Gastrocnemius medialis (tissue), 4 donors: ENCODE results near the gene BEAN1. TPM values are rescaled to one million over a fixed set of nuclear protein-coding genes. Genes with fewer than 3 reads are reported as not detected.

Experiments
- ATAC-seq, 2 donors: fragments of 150-250 bp; one replicate each; pipeline ENCODE4 v1.9.1; 2016
- DNase-seq, 2 donors: peaks; one replicate each; pipeline ENCODE4 v3.0.0-alpha.2; 2019
- H3K27ac ChIP-seq, 4 donors: fragments of 200-600 bp; sonication (generic); 1 replicate in 1 of 4; 2 replicates in 3 of 4; pipeline ENCODE4 v1.5.1; 2016 to 2018; ENCODE audit warnings: mild to moderate bottlenecking in 2 of 4, moderate library complexity in 1 of 4
- H3K27me3 ChIP-seq, 3 donors: fragments of 200-600 bp; sonication (generic) in 2 of 3; 1 replicate in 1 of 3; 2 replicates in 2 of 3; pipeline versions ENCODE4 v1.5.1 to v1.6.0; 2016 to 2019; ENCODE audit warnings: mild to moderate bottlenecking in 1 of 3, moderate library complexity in 1 of 3
- H3K36me3 ChIP-seq, 2 donors: fragments of 200-600 bp; sonication (generic) in 1 of 2; one replicate each; pipeline ENCODE4 v1.5.1; 2017 to 2018
- H3K4me1 ChIP-seq, 2 donors: fragments of 200-600 bp; sonication (generic) in 1 of 2; one replicate each; pipeline ENCODE4 v1.5.1; 2016 to 2017; ENCODE audit warnings: mild to moderate bottlenecking in 2 of 2
- H3K4me3 ChIP-seq, 4 donors: fragments of 200-600 bp; sonication (generic) in 3 of 4; 1 replicate in 1 of 4; 2 replicates in 3 of 4; pipeline ENCODE4 v1.5.1; 2016 to 2019; ENCODE audit warnings: mild to moderate bottlenecking in 2 of 4
- H3K9me3 ChIP-seq, 3 donors: fragments of 200-600 bp; sonication (generic) in 2 of 3; 1 replicate in 1 of 3; 2 replicates in 2 of 3; pipeline ENCODE4 v1.5.1; 2016 to 2019
- CTCF ChIP-seq, 5 experiments: fragments of 450-650 bp in 3 of 5; fragments of 200-600 bp in 2 of 5; sonication (generic) in 2 of 5; IDR thresholded peaks in 4 of 5; conservative IDR thresholded peaks in 1 of 5; 1 replicate in 4 of 5; 2 replicates in 1 of 5; pipeline ENCODE4 v1.5.1; 2016 to 2019; ENCODE audit warnings: antibody characterized with exemption in 5 of 5, mild to moderate bottlenecking in 3 of 5, moderate library complexity in 3 of 5
- POLR2A ChIP-seq, 2 donors: fragments of 450-650 bp; IDR thresholded peaks; one replicate each; pipeline ENCODE4 v1.6.1; 2017; ENCODE audit warnings: antibody characterized with exemption in 2 of 2, mild to moderate bottlenecking in 2 of 2, moderate library complexity in 2 of 2
- in situ Hi-C, 4 donors: fragments of 200-750 bp; cut with MboI; loops; one replicate each; pipeline versions ENCODE4 v1.15.0 to v1.8.0; 2017; ENCODE audit warnings: low sequenced_read_pairs in 4 of 4
- intact Hi-C: fragments of 100-400 bp; cut with DNase I; formaldehyde crosslinking; loops from one replicate; pipeline ENCODE4 v1.15.1; 2023; ENCODE audit warnings: low total_unique reads
- total RNA-seq, 4 donors: library from RNA; depleted of rRNA; stranded (reverse); fragments of >200 nt; gene quantifications; one replicate each; pipeline versions ENCODE4 v1.1.0 to v1.2.3, GENCODE V29; 2016

BEAN1 gene
- total RNA-seq, 4 donors from 2014 or later = not detected

- Histone ChIP-seq H3K4me3 (no peak overlapping the region), H3K27ac (peak overlapping the region in 3 of 4 donors; percentile 36 to 65 (median 56)), H3K36me3 (peaks cover 0 to 39% of the 10 kb centered on the region in 2 donors), H3K27me3 (no peaks in the 10 kb centered on the region), H3K9me3 (no peaks in the 10 kb centered on the region), H3K4me1 (peaks cover 27 to 45% of the 10 kb centered on the region in 2 donors)
- no peak for ATAC-seq
- intact Hi-C loops = no loop called here
- TF ChIP-seq CTCF (IDR thresholded peaks at IDR 0.05 in 4 of 5, conservative IDR thresholded peaks at IDR 0.05 in 1 of 5) = no peak
- no peak for TF ChIP-seq POLR2A (IDR thresholded peaks at IDR 0.05)
- no peak for DNase-seq
- in situ Hi-C loops = no loop called here
Measured at GRCh38 chr16:66525396-66526180, 98.5 kb downstream of the BEAN1 start.

GRCh38 chr16:66528294-66528693, 101.2 kb downstream of the BEAN1 start:
- no peak for ATAC-seq
- Histone ChIP-seq H3K27ac (no peak overlapping the region), H3K9me3 (no peaks in the 10 kb centered on the region), H3K36me3 (peaks cover 0 to 45% of the 10 kb centered on the region in 2 donors), H3K4me1 (peaks cover 9 to 24% of the 10 kb centered on the region in 2 donors), H3K27me3 (no peaks in the 10 kb centered on the region), H3K4me3 (no peak overlapping the region)
- intact Hi-C loops (no loop called here), in situ Hi-C loops (no loop called here)
- TF ChIP-seq POLR2A (IDR thresholded peaks at IDR 0.05) (no peak), CTCF (IDR thresholded peaks at IDR 0.05 in 4 of 5, conservative IDR thresholded peaks at IDR 0.05 in 1 of 5) (no peak)
- DNase-seq = no peak

GRCh38 chr16:66529475-66529874, 102.4 kb downstream of the BEAN1 start:
- no peaks in the 10 kb centered on the region for H3K9me3 ChIP-seq
- in situ Hi-C loops (no loop called here), intact Hi-C loops (no loop called here)
- H3K27me3 ChIP-seq = no peaks in the 10 kb centered on the region
- no peak overlapping the region for H3K27ac ChIP-seq
- H3K36me3 ChIP-seq = peaks cover 0 to 45% of the 10 kb centered on the region in 2 donors
- H3K4me1 ChIP-seq = peaks cover 8 to 19% of the 10 kb centered on the region in 2 donors
- TF ChIP-seq CTCF (IDR thresholded peaks at IDR 0.05 in 4 of 5, conservative IDR thresholded peaks at IDR 0.05 in 1 of 5) (no peak), POLR2A (IDR thresholded peaks at IDR 0.05) (no peak)
- DNase-seq (no peak), ATAC-seq (no peak)
- H3K4me3 ChIP-seq = no peak overlapping the region

Other genes starting within 250 kb of the BEAN1 start
- 10 to 100 TPM; 24.3 to 37.4 (median 31.7) TPM for gene CDH5, start 60.6 kb upstream of the BEAN1 start, total RNA-seq
- gene TK2, start 122.8 kb downstream of the BEAN1 start, total RNA-seq = 10 to 100 TPM; 10.6 to 22.7 (median 15.5) TPM
- gene CKLF, start 125.3 kb downstream of the BEAN1 start, total RNA-seq = 1 to 10 TPM; 5.8 to 8.5 (median 6.9) TPM
- under 1 TPM in 1 of 4 donors, not detected in 3; 0.31 TPM for gene CMTM1, start 139.1 kb downstream of the BEAN1 start, total RNA-seq
- not detected for gene CMTM2, start 152.2 kb downstream of the BEAN1 start, total RNA-seq
- 10 to 100 TPM in 1 of 4 donors, 1 to 10 TPM in 3; 2.6 to 11.3 (median 5.1) TPM for gene CMTM3, start 177.4 kb downstream of the BEAN1 start, total RNA-seq